Fibroblast of villous mesenchyme (primary cell): ENCODE results near the gene PHOX2B. TPM values are rescaled to one million over a fixed set of nuclear protein-coding genes. Genes with fewer than 3 reads are reported as not detected.

Source experiments
- DNase-seq: peaks from one replicate; pipeline ENCODE4 v3.0.0-alpha.2; 2010; ENCODE audit warnings: low read depth
- H3K4me3 ChIP-seq: 2 replicates; pipeline ENCODE4 v1.5.1; 2011; ENCODE audit warnings: low read depth, mild to moderate bottlenecking, low read length
- total RNA-seq: library from RNA; depleted of rRNA; stranded (reverse); fragments of >200 nt; gene quantifications from 2 replicates; pipeline ENCODE4 v1.2.3, GENCODE V29; 2012
- TF ChIP-seq, protein P1 (sequence below): IDR thresholded peaks from 2 replicates; pipeline ENCODE4 v1.5.1; 2012; ENCODE audit warnings: low read depth, mild to moderate bottlenecking, low read length; ENCODE audit not compliant: insufficient read depth

The PHOX2B gene
- total RNA-seq, 1 donor: not detected

GRCh38 chr4:41725254-41725653 is 23.3 kb downstream of the PHOX2B start:
- no peak overlapping the region for H3K4me3 ChIP-seq
- TF ChIP-seq, protein P1, sequence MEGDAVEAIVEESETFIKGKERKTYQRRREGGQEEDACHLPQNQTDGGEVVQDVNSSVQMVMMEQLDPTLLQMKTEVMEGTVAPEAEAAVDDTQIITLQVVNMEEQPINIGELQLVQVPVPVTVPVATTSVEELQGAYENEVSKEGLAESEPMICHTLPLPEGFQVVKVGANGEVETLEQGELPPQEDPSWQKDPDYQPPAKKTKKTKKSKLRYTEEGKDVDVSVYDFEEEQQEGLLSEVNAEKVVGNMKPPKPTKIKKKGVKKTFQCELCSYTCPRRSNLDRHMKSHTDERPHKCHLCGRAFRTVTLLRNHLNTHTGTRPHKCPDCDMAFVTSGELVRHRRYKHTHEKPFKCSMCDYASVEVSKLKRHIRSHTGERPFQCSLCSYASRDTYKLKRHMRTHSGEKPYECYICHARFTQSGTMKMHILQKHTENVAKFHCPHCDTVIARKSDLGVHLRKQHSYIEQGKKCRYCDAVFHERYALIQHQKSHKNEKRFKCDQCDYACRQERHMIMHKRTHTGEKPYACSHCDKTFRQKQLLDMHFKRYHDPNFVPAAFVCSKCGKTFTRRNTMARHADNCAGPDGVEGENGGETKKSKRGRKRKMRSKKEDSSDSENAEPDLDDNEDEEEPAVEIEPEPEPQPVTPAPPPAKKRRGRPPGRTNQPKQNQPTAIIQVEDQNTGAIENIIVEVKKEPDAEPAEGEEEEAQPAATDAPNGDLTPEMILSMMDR: peak; percentile 7
- DNase-seq: no peak

- TF ChIP-seq, protein P1: no peak
- no peak overlapping the region for H3K4me3 ChIP-seq
- no peak for DNase-seq
Measured at GRCh38 chr4:41723286-41723685, 25.2 kb downstream of the PHOX2B start.

- TF ChIP-seq, protein P1: no peak
- H3K4me3 ChIP-seq: no peak overlapping the region
- DNase-seq: no peak
Measured at GRCh38 chr4:41722181-41722580, 26.3 kb downstream of the PHOX2B start.

- H3K4me3 ChIP-seq: no peak overlapping the region
- TF ChIP-seq, protein P1: no peak
- DNase-seq: peak; percentile 29
Measured at GRCh38 chr4:41719417-41719816, 29.1 kb downstream of the PHOX2B start.

- TF ChIP-seq, protein P1: no peak
- no peak overlapping the region for H3K4me3 ChIP-seq
- DNase-seq: peak; percentile 13
Measured at GRCh38 chr4:41718907-41719306, 29.6 kb downstream of the PHOX2B start.

DNA sequence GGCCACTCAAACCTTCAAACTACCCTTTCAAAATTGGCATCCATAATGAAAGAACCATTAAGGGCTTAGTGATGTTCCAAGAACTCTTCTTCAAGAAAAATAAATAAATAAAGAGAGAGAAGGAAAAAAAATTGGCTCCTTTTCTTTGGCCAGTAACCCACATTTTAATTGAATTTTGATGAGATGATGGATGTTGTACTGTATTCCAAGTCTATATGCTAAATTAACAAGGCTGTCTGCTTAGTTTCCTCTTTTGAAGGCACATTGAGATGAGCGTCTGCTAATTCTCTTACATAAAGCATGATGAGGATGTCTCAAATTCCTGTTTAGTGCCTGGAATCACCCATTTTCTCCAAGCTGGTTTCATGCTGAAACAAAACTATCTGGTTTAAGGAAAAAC is 33.4 kb downstream of the PHOX2B start:
- TF ChIP-seq, protein P1: no peak
- H3K4me3 ChIP-seq: no peak overlapping the region
- DNase-seq: no peak

DNA sequence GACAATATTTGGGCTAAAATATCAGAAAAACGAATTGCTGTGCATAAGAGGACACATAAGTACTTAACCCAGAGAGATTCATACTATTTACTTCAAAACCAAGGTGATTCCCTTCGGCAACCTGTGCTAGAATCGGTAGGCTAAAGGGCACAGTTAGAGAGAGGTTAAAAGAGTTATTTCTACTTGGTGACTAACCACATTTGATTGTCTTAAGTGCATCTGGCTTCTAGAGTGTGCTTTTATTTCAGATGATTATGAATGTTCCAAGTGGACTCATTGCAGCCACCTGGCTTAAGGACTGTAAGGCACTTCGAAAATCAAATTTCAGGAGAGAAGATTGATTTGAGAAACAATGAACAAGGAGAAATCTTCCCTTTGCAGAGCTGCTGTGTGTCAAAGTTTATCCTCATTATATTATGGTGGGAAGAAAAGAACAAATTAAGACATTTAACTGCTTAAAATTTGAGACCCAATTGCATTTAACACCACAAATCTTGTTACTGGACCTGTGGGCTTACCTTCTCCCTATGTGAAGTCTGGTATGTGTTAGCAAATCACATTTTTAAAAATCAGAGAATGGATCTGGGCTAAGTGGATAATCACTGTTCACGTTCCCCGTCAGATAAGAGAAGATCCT is 34.0 kb downstream of the PHOX2B start:
- DNase-seq: no peak
- TF ChIP-seq, protein P1: no peak
- no peak overlapping the region for H3K4me3 ChIP-seq
